H4 (cell line): ENCODE data around the gene SLTM. TPM values are rescaled to one million over a fixed set of nuclear protein-coding genes. Genes with fewer than 3 reads are reported as not detected.
"Not testable (repeated sequence)": the region's sequence is repeated elsewhere in the genome, so short reads cannot be mapped to it uniquely, and the experiment has no call there.

Source experiments
- DNase-seq: peaks from one replicate; pipeline ENCODE4 v3.0.0-alpha.2; 2015; ENCODE audit warnings: low spot score
- total RNA-seq: library from RNA; depleted of rRNA; stranded (reverse); fragments of >200 nt; shearing (Covaris generic); gene quantifications from 2 replicates; pipeline ENCODE4 v1.2.3, GENCODE V29; 2014; rRNA removed

SLTM gene
- 42.8 and 49.1 TPM in 2 replicates for total RNA-seq

GRCh38 chr15:58933281-58934113 lies at the start of gene SLTM:
SLTM (minus strand) TSS chr15:58933679; CDS start chr15:58933565, 114 bp downstream.
- DNase-seq = peak; percentile 92

GRCh38 chr15:58983261-58983660 lies 49.8 kb upstream of the SLTM start:
- DNase-seq = no peak

GRCh38 chr15:58981808-58982475 lies 48.5 kb upstream of the SLTM start:
- no peak for DNase-seq

- DNase-seq = no peak
Measured at GRCh38 chr15:58980351-58980939, 47.0 kb upstream of the SLTM start.

- no peak for DNase-seq
Measured at GRCh38 chr15:58977887-58978286, 44.4 kb upstream of the SLTM start.

GRCh38 chr15:58967479-58967878 lies 34.0 kb upstream of the SLTM start:
- no peak for DNase-seq

- DNase-seq = no peak
Measured at GRCh38 chr15:58966698-58967097, 33.2 kb upstream of the SLTM start.

GRCh38 chr15:58962662-58963565 lies 29.4 kb upstream of the SLTM start:
- no peak for DNase-seq

- DNase-seq = no peak
Measured at GRCh38 chr15:58962136-58962535, 28.7 kb upstream of the SLTM start.

- DNase-seq = no peak
Measured at GRCh38 chr15:58958811-58959210, 25.3 kb upstream of the SLTM start.

GRCh38 chr15:58957101-58957973 lies 23.9 kb upstream of the SLTM start:
- peak; percentile 74 for DNase-seq

- no peak for DNase-seq
Measured at GRCh38 chr15:58952751-58953150, 19.3 kb upstream of the SLTM start.

GRCh38 chr15:58951388-58952007 lies 18.0 kb upstream of the SLTM start:
- DNase-seq = peak; percentile 20

- DNase-seq = no peak
Measured at GRCh38 chr15:58947179-58947578, 13.7 kb upstream of the SLTM start.

- DNase-seq = not testable (repeated sequence)
Measured at GRCh38 chr15:58934974-58935373, 1.5 kb upstream of the SLTM start.

GRCh38 chr15:58934521-58934920 lies 1.0 kb upstream of the SLTM start:
- DNase-seq = no peak

- no peak for DNase-seq
Measured at GRCh38 chr15:58934114-58934447, 602 bp upstream of the SLTM start.

- DNase-seq = no peak
Measured at GRCh38 chr15:58932710-58933280, 684 bp downstream of the SLTM start.

- peak; percentile 25 for DNase-seq
Measured at GRCh38 chr15:58931987-58932588, 1.4 kb downstream of the SLTM start.
